ENCODE measurements around the gene PRDM11. TPM values are rescaled to one million over a fixed set of nuclear protein-coding genes. Genes with fewer than 3 reads are reported as not detected.

The PRDM11 gene
- total and polyA plus RNA-seq, 2 of the 4 experiments (the other 2 are of a cell fraction), result 2.2 to 2.7 TPM

GRCh38 chr11:45171550-45171949, 25.1 kb downstream of the PRDM11 start:
- Histone ChIP-seq H4K8ac (ENCODE audit: low read depth in 2 of 2, low read length in 2 of 2) (no peak overlapping the region), H3K14ac (replicated peaks; ENCODE audit: low read depth, low read length) (no peak overlapping the region), H4K91ac (ENCODE audit: insufficient read depth, low read depth, low read length) (no peak overlapping the region), H2AFZ (replicated peaks; ENCODE audit: low read length, poor library complexity) (no peak overlapping the region), H2BK15ac (ENCODE audit: low read depth, low read length) (no peak overlapping the region), H4K5ac (ENCODE audit: low read depth, low read length) (no peak overlapping the region), H3K27me3 (ENCODE audit: control insufficient read depth, insufficient read depth, low read length) (no peaks in the 10 kb centered on the region), H3K23ac (ENCODE audit: low read depth, low read length) (no peak overlapping the region), H4K20me1 (ENCODE audit: insufficient read depth, low read length) (no peaks in the 10 kb centered on the region), H3K4ac (ENCODE audit: low read depth, low read length) (no peak overlapping the region), H3K4me2 (ENCODE audit: low read depth, low read length) (no peak overlapping the region), H3K9me3 (ENCODE audit: control insufficient read depth, insufficient read depth, low read length) (no peaks in the 10 kb centered on the region), H3K56ac (ENCODE audit: extremely low read depth, insufficient read depth, low read length) (no peak overlapping the region), H2BK5ac (ENCODE audit: low read depth, low read length, poor library complexity, severe bottlenecking) (no peak overlapping the region), H2BK120ac (ENCODE audit: low read depth, low read length) (no peak overlapping the region), H3K4me1 (ENCODE audit: control insufficient read depth, insufficient read depth, low read length) (no peaks in the 10 kb centered on the region), H3K9ac (ENCODE audit: low read depth, low read length) (no peak overlapping the region), H3K36me3 (ENCODE audit: control insufficient read depth, insufficient read depth, low read length) (no peaks in the 10 kb centered on the region), H2AK9ac (replicated peaks; ENCODE audit: low read depth, low read length, poor library complexity) (no peak overlapping the region), H3K79me1 (ENCODE audit: low read depth in 1 of 2, low read length in 2 of 2) (no peaks in the 10 kb centered on the region), H3K27ac (ENCODE audit: insufficient read depth, low read length) (no peak overlapping the region), H3K18ac (ENCODE audit: low read depth, low read length) (no peak overlapping the region), H2AK5ac (ENCODE audit: low read depth, low read length) (no peak overlapping the region), H2BK20ac (ENCODE audit: low read depth, low read length) (no peak overlapping the region), H3K9me1 (ENCODE audit: insufficient read depth, low read length) (no peaks in the 10 kb centered on the region; the same call in 1 of the 2 replicates), H3K4me3 (ENCODE audit: insufficient read depth, low read depth, low read length) (no peak overlapping the region)
- no TSS peak for BruUV-seq (replicated peaks)
- 100% methylated on average over 1 of the region's 2 CpGs; no CpG with 5 or more reads in 1 of the 2 experiments for WGBS, 2 experiments (ENCODE audit: extremely low coverage in 2 of 2, insufficient read length in 1 of 2)
- intact Hi-C loops (cut with micrococcal nuclease) (no loop called here), in situ Hi-C loops (cut with MboI; ENCODE audit: low sequenced_read_pairs) (no loop called here), dilution Hi-C loops (cut with HindIII; ENCODE audit: low sequenced_read_pairs, unreplicated experiment) (no loop called here)
- ChIA-PET POLR2A (ENCODE audit: unreplicated experiment) (no interaction called here), CTCF (no interaction called here)
- no peak for DNase-seq
- ATAC-seq (ENCODE audit: low read depth), result no peak
- TF ChIP-seq MXI1 (IDR thresholded peaks at IDR 0.05; ENCODE audit: borderline replicate concordance, low read depth, low read length) (no peak), ELK1 (IDR thresholded peaks at IDR 0.05; ENCODE audit: borderline replicate concordance, low read depth, low read length) (no peak), FOS (IDR thresholded peaks at IDR 0.05; ENCODE audit: low read depth, low read length) (no peak)
